Upper lobe of right lung (tissue), 1 donor: ENCODE measurements around the gene PKP1. TPM values are rescaled to one million over a fixed set of nuclear protein-coding genes. Genes with fewer than 3 reads are reported as not detected.

Source experiments
- ATAC-seq: fragments of 200-7000 bp; cut with Tn5 transposase; one replicate; pipeline ENCODE4 v1.9.1; 2020; ENCODE audit warnings: mild to moderate bottlenecking, moderate library complexity
- DNase-seq: peaks from one replicate; pipeline ENCODE4 v3.0.0-alpha.2; 2020
- H3K27ac ChIP-seq: fragments of 200-600 bp; one replicate; pipeline ENCODE4 v1.8.0; 2022
- H3K27me3 ChIP-seq: fragments of 200-600 bp; one replicate; pipeline ENCODE4 v1.8.0; 2022; ENCODE audit warnings: mild to moderate bottlenecking
- H3K36me3 ChIP-seq: fragments of 200-600 bp; one replicate; pipeline ENCODE4 v1.8.0; 2022
- H3K4me1 ChIP-seq: fragments of 200-600 bp; one replicate; pipeline ENCODE4 v1.8.0; 2022
- H3K4me3 ChIP-seq: fragments of 200-600 bp; one replicate; pipeline ENCODE4 v1.8.0; 2022; ENCODE audit warnings: mild to moderate bottlenecking
- H3K9me3 ChIP-seq: fragments of 200-600 bp; one replicate; pipeline ENCODE4 v1.8.0; 2022
- intact Hi-C: fragments of 100-400 bp; cut with DNase I; formaldehyde crosslinking; loops from one replicate; pipeline ENCODE4 v1.11.0; 2022
- total RNA-seq: library from RNA; stranded (reverse); fragmentation: NEBNext Ultra II Directional; extraction: Animal tissue kit (Norgen Biotek cat#: 25700); gene quantifications from one replicate; pipeline ENCODE4 v1.2.1, GENCODE V29; 2021
- TF ChIP-seq, protein P1 (sequence below): fragments of 200-600 bp; IDR thresholded peaks from one replicate; pipeline ENCODE4 v1.8.0; 2022; ENCODE audit warnings: antibody characterized with exemption
- donor health status: DM: no; HTN: yes; CAD: no; lungs with severe emphysema.

Gene PKP1
- total RNA-seq, 1 donor from 2014 or later = 0.69 TPM

DNA sequence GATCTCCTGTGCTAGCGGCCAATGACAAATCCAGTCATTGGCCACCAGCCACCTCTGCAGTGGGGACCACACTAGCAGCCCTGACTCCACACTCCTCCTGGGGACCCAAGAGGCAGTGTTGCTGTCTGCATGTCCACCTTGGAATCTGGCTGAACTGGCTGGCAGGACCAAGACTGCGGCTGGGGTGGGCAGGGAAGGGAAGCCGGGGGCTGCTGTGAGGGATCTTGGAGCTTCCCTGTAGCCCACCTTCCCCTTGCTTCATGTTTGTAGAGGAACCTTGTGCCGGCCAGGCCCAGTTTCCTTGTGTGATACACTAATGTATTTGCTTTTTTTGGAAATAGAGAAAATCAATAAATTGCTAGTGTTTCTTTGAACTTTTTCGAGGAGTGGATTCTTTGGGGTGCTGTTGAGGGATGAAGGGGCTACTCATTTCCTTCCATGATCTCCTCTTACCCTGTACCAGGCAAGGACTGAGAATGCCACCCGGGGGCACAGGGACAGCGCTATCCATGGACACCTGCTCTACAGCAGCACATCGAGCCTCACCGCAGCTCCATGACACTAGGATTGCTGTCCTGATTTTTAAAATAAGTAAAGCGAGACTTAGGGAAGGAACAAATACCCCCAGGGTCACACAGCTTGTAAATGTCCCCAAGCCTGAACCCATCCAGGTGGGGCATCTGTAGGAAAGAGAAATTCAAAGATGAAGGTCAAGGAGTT lies 49.5 kb downstream of the PKP1 start:
- intact Hi-C loops = no loop called here
- H3K9me3 ChIP-seq = no peaks in the 10 kb centered on the region
- TF ChIP-seq, protein P1, sequence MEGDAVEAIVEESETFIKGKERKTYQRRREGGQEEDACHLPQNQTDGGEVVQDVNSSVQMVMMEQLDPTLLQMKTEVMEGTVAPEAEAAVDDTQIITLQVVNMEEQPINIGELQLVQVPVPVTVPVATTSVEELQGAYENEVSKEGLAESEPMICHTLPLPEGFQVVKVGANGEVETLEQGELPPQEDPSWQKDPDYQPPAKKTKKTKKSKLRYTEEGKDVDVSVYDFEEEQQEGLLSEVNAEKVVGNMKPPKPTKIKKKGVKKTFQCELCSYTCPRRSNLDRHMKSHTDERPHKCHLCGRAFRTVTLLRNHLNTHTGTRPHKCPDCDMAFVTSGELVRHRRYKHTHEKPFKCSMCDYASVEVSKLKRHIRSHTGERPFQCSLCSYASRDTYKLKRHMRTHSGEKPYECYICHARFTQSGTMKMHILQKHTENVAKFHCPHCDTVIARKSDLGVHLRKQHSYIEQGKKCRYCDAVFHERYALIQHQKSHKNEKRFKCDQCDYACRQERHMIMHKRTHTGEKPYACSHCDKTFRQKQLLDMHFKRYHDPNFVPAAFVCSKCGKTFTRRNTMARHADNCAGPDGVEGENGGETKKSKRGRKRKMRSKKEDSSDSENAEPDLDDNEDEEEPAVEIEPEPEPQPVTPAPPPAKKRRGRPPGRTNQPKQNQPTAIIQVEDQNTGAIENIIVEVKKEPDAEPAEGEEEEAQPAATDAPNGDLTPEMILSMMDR = no peak
- peak; percentile 43 for DNase-seq
- H3K4me1 ChIP-seq = peaks cover 9% of the 10 kb centered on the region
- H3K27me3 ChIP-seq = no peaks in the 10 kb centered on the region
- H3K27ac ChIP-seq = no peak overlapping the region
- no peaks in the 10 kb centered on the region for H3K36me3 ChIP-seq
- no peak overlapping the region for H3K4me3 ChIP-seq
- no peak for ATAC-seq

DNA sequence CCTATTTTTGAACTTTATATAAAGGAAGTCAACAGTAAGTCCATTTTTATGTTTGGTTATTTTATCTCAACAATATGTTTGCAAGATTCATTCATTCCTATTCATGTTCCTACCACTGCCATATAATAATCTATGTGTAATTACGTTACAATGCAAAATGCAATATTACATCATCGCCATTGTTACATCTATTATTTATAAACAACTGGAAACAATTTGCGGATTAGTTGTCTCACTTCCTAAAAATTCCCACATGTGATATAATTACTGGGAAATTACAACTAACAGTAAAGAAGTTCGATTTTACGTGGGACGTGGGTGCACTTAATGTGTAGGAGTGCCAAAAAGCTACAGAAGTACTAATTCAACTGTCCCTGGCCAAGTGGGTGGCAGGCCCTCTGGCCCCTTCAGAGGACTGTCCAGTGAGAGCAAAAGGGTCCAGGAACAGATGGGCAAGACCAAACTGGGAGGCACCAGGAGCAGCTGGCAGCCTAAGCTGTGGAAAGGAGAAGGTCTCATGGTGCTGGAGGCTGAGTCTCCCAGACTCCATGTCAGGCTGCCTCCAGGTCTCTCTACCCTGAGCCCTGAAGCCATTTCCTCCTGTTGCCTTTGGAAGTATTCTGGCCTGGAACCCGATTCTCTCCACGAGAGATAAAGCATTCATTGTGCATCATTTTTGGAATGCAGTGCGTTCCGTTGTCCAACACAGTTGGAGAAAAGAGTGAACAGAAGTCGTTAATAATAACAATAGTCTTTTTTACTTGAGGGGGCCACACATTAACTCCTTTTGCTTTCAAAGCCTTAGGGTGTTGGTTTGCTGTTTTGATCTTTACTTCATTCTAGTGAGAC lies 51.2 kb downstream of the PKP1 start:
- Histone ChIP-seq H3K9me3 (no peaks in the 10 kb centered on the region), H3K4me3 (no peak overlapping the region), H3K27ac (no peak overlapping the region), H3K4me1 (peaks cover 7% of the 10 kb centered on the region), H3K27me3 (no peaks in the 10 kb centered on the region), H3K36me3 (no peaks in the 10 kb centered on the region)
- intact Hi-C loops = no loop called here
- DNase-seq (peak; percentile 26), ATAC-seq (no peak)
- TF ChIP-seq, protein P1 = no peak

DNA sequence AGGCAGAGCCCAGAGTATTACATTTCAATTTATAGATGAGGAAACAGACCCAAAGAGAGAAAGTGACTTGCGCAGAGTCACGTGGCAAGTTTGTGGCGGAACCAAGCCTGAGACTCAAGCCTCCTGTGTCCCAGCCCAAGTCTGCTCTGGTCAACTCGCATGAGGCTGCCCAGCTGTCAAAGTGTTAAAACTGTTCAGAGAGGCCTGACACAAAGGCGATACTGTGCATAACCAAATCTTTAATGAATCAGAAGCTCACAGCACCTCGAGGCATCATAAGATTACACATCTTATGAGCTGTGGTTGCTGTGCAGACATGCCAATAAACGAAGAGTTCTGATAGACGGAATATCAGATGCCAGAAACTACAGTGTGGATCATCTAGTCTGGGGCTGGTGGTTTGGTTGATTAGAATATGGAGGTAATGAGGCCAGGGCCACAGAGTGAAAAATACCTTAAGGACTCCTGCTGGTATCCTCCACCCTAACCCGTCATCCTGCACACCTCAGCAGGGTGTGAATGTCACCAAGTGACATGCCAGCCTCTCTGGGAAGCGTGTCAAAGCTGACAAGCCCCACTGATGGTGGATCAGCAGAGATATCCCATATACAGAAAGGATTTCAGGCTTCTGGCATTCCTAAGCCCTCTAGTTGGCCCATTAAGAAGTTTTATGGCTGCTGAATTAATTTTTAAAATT lies 52.0 kb downstream of the PKP1 start:
- Histone ChIP-seq H3K4me3 (no peak overlapping the region), H3K4me1 (no peaks in the 10 kb centered on the region), H3K36me3 (no peaks in the 10 kb centered on the region), H3K27ac (no peak overlapping the region), H3K27me3 (no peaks in the 10 kb centered on the region), H3K9me3 (no peaks in the 10 kb centered on the region)
- ATAC-seq = no peak
- TF ChIP-seq, protein P1 = no peak
- DNase-seq = peak; percentile 21
- intact Hi-C loops = no loop called here

DNA sequence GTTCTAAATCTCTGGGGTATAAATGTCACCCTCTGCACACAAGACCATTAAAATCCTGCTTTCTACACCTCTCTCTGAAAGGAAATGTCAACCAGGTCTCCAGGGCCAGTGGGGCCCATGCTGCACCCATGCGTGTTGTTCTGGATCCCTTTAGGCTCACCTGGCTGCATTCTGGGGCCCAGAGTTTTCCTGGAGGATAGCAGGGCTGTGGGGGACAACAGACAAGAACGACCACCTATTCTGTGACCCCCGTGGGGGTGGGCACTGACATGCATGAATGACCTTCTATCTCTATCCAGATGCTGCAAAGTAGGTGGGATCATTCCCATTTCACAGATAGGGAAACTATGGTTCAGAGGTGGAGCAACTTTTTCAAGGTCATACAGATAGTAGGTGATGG lies 52.6 kb downstream of the PKP1 start:
- H3K27ac ChIP-seq = no peak overlapping the region
- TF ChIP-seq, protein P1 = no peak
- H3K4me3 ChIP-seq = no peak overlapping the region
- DNase-seq = no peak
- intact Hi-C loops = no loop called here
- H3K4me1 ChIP-seq = no peaks in the 10 kb centered on the region
- no peaks in the 10 kb centered on the region for H3K27me3 ChIP-seq
- no peak for ATAC-seq
- no peaks in the 10 kb centered on the region for H3K9me3 ChIP-seq
- H3K36me3 ChIP-seq = no peaks in the 10 kb centered on the region

DNA sequence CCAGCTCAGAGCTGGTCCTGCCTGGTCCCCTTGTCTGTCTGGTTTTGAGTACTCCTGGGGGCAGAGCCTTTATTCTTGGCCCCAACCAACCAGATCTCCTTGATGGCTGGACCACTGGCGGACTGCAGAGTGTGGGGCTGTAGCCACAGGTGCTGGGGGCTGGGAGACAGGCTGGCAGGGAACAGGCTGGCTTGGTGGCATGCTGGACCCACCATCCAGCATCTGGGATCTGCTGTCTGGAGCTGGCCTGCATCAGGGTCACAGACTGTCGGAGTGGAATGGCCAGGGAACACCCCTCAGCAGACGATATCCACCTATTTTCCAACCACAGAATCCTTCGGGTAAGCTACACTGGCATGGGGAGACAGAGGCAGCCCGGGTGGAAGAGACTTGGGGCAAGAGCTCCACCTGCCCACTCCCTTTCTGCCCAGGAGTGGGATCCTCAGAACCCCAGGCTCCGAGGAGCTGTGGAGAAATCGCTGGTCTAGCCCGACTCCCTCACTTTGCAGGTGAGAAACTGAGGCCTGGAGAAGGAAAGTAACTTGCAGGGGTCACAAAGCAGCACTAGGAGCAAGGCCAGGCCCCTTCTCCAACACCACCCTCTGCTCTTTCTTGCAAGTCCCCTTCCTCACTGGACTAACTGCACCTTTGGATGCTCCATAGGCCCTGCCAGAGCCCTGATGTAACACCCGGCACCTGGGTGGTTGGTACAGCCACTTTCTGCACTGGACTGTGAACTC lies 53.6 kb downstream of the PKP1 start:
- Histone ChIP-seq H3K27ac (no peak overlapping the region), H3K4me3 (no peak overlapping the region), H3K4me1 (no peaks in the 10 kb centered on the region), H3K36me3 (no peaks in the 10 kb centered on the region), H3K27me3 (no peaks in the 10 kb centered on the region), H3K9me3 (no peaks in the 10 kb centered on the region)
- intact Hi-C loops = no loop called here
- DNase-seq (peak; percentile 39), ATAC-seq (no peak)
- TF ChIP-seq, protein P1 = no peak
